NCI-H1092 (cell line): ENCODE measurements around the gene LAMA1.

Experiments used
- DNase-seq: peaks from one replicate; lab custom pipeline; 2025; lab: John Stamatoyannopoulos, UW

LAMA1 gene

GRCh38 chr18:7105268-7105667, 12.3 kb downstream of the LAMA1 start:
- no peak for DNase-seq

- no peak for DNase-seq
These were observed 12.9 kb downstream of the LAMA1 start for GRCh38 chr18:7104649-7105048.

GRCh38 chr18:7102131-7102530, 15.5 kb downstream of the LAMA1 start:
- no peak for DNase-seq

GRCh38 chr18:7096838-7097237, 20.8 kb downstream of the LAMA1 start:
- no peak for DNase-seq

- DNase-seq: no peak
These were observed 23.2 kb downstream of the LAMA1 start for GRCh38 chr18:7094427-7094826.

- no peak for DNase-seq
These were observed 26.8 kb downstream of the LAMA1 start for GRCh38 chr18:7090771-7091170.

- no peak for DNase-seq
These were observed 28.2 kb downstream of the LAMA1 start for GRCh38 chr18:7089369-7089768.

GRCh38 chr18:7084080-7085065, 33.2 kb downstream of the LAMA1 start:
- DNase-seq: no peak

- DNase-seq: no peak
These were observed 34.9 kb downstream of the LAMA1 start for GRCh38 chr18:7082671-7083070.

GRCh38 chr18:7079231-7079630, 38.4 kb downstream of the LAMA1 start:
- no peak for DNase-seq

GRCh38 chr18:7072593-7072992, 45.0 kb downstream of the LAMA1 start:
- DNase-seq: no peak

GRCh38 chr18:7071600-7071999, 46.0 kb downstream of the LAMA1 start:
- DNase-seq: no peak

GRCh38 chr18:7070466-7070865, 47.1 kb downstream of the LAMA1 start:
- DNase-seq: no peak

GRCh38 chr18:7068871-7069590, 48.6 kb downstream of the LAMA1 start:
- DNase-seq: no peak

GRCh38 chr18:7066965-7067555, 50.5 kb downstream of the LAMA1 start:
- no peak for DNase-seq

- no peak for DNase-seq
These were observed 51.9 kb downstream of the LAMA1 start for GRCh38 chr18:7065736-7066135.

GRCh38 chr18:7064346-7064745, 53.3 kb downstream of the LAMA1 start:
- DNase-seq: no peak

GRCh38 chr18:7062811-7063210, 54.8 kb downstream of the LAMA1 start:
- no peak for DNase-seq

- DNase-seq: no peak
These were observed 55.4 kb downstream of the LAMA1 start for GRCh38 chr18:7062236-7062635.

- no peak for DNase-seq
These were observed 58.3 kb downstream of the LAMA1 start for GRCh38 chr18:7059276-7059675.

- no peak for DNase-seq
These were observed 61.6 kb downstream of the LAMA1 start for GRCh38 chr18:7056026-7056425.

GRCh38 chr18:7049951-7050350, 67.6 kb downstream of the LAMA1 start:
- no peak for DNase-seq

- DNase-seq: no peak
These were observed 69.5 kb downstream of the LAMA1 start for GRCh38 chr18:7048081-7048480.
